HepG2 (cell line): ENCODE measurements around the gene MRPL14. TPM values are rescaled to one million over a fixed set of nuclear protein-coding genes. Genes with fewer than 3 reads are reported as not detected.

ENCODE experiments used
- FOXP1 ChIP-seq, 2 experiments: fragments of 450-650 bp in 1 of 2; IDR thresholded peaks; 2 replicates each; pipeline ENCODE4 v1.6.1; 2017 to 2018; ENCODE audit warnings: antibody characterized with exemption in 1 of 2
- HNF4G ChIP-seq, 2 experiments: sonication (generic) in 1 of 2; formaldehyde crosslinking in 1 of 2; IDR thresholded peaks; 2 replicates each; pipeline versions ENCODE4 v1.4.0 to v1.6.1; 2011 to 2020; ENCODE audit warnings: borderline replicate concordance in 2 of 2, low read depth in 2 of 2, mild to moderate bottlenecking in 2 of 2, low read length in 1 of 2, missing genetic modification reagents in 1 of 2, moderate library complexity in 1 of 2
- KAT8 ChIP-seq: IDR thresholded peaks from 2 replicates; pipeline ENCODE4 v1.6.1; 2016; ENCODE audit warnings: missing genetic modification reagents, missing compliant biosample characterization
- MLXIP ChIP-seq: sonication (generic); formaldehyde crosslinking; IDR thresholded peaks from 2 replicates; pipeline ENCODE4 v1.9.0; 2021; ENCODE audit warnings: missing genetic modification reagents, borderline replicate concordance
- RBFOX2 ChIP-seq: fragments of 200-400 bp; formaldehyde crosslinking; IDR thresholded peaks from 2 replicates; pipeline ENCODE4 v1.6.1; 2017; ENCODE audit warnings: low read depth, mild to moderate bottlenecking, low read length
- SIN3A ChIP-seq: IDR thresholded peaks from 2 replicates; pipeline ENCODE4 v1.6.1; 2011; ENCODE audit warnings: low read depth, mild to moderate bottlenecking, control low read depth, low read length, borderline replicate concordance
- XRCC5 ChIP-seq: fragments of 200-400 bp; formaldehyde crosslinking; optimal IDR thresholded peaks from 2 replicates; pipeline ENCODE3; 2017; ENCODE audit warnings: mild to moderate bottlenecking, low read length
- ZBED4 ChIP-seq: sonication (generic); formaldehyde crosslinking; IDR thresholded peaks from 2 replicates; pipeline ENCODE4 v1.4.0; 2020; ENCODE audit warnings: missing genetic modification reagents, borderline replicate concordance
- ZBTB21 ChIP-seq: sonication (generic); formaldehyde crosslinking; IDR thresholded peaks from 2 replicates; pipeline ENCODE4 v1.4.0; 2020; ENCODE audit warnings: missing genetic modification reagents
- ZFP82 ChIP-seq: sonication (generic); formaldehyde crosslinking; IDR thresholded peaks from 2 replicates; pipeline ENCODE4 v1.5.1; 2020; ENCODE audit warnings: mild to moderate bottlenecking, missing genetic modification reagents, borderline replicate concordance
- ZGPAT ChIP-seq: IDR thresholded peaks from 2 replicates; pipeline ENCODE4 v1.6.1; 2016; ENCODE audit warnings: mild to moderate bottlenecking
- ZNF33B ChIP-seq: sonication (generic); formaldehyde crosslinking; IDR thresholded peaks from 2 replicates; pipeline ENCODE4 v1.5.1; 2020; ENCODE audit warnings: mild to moderate bottlenecking, missing genetic modification reagents
- ZNF710 ChIP-seq: sonication (generic); formaldehyde crosslinking; IDR thresholded peaks from 2 replicates; pipeline ENCODE4 v1.5.0; 2020; ENCODE audit warnings: mild to moderate bottlenecking, missing genetic modification reagents, borderline replicate concordance
- ZSCAN5A ChIP-seq: sonication (generic); formaldehyde crosslinking; IDR thresholded peaks from 2 replicates; pipeline ENCODE4 v1.8.0; 2022; ENCODE audit warnings: mild to moderate bottlenecking, missing genetic modification reagents, borderline replicate concordance
- polyA plus RNA-seq, 8 experiments: library from polyadenylated mRNA; depleted of rRNA in 3 of 8; stranded (reverse) in 7 of 8; unstranded in 1 of 8; fragments of >200 nt; fragmentation: Illumina TruSeq in 4 of 8; extraction: Trizol in 4 of 8; gene quantifications; 2 replicates each; pipeline versions ENCODE4 v1.2.1 to v1.2.3, GENCODE V29; 2011 to 2016; ENCODE audit warnings: low read depth in 4 of 8, missing spikeins in 1 of 8, mixed read lengths in 1 of 8; ENCODE audit not compliant: insufficient read depth in 1 of 8
- total RNA-seq, 5 experiments: library from RNA; depleted of rRNA; stranded (reverse); fragments of >200 nt; fragmentation: Illumina TruSeq; extraction: Trizol; gene quantifications; 2 replicates each; pipeline ENCODE4 v1.2.3, GENCODE V29; 2016; ENCODE audit warnings: low read depth in 1 of 5

MRPL14 gene
- total and polyA plus RNA-seq, 2 of the 13 experiments (the other 11 are each of a cell fraction or from before 2014, with no cell fraction given) = 157 to 178 TPM

GRCh38 chr6:44111434-44112417, 15.5 kb downstream of the MRPL14 start (continued):
- TF ChIP-seq MLXIP (no peak), ZNF710 (peak; percentile 64; the same call in 1 of the 2 replicates), ZBED4 (CRISPR knock-in tag) (peak; percentile 56; the same call in 1 of the 2 replicates), KAT8 (CRISPR knock-in tag) (peak; percentile 83), SIN3A (no peak), ZGPAT (peak; percentile 86), ZSCAN5A (no peak), FOXP1 (IDR thresholded peaks at IDR 0.05) (no peak), FOXP1 (CRISPR knock-in tag; IDR thresholded peaks at IDR 0.05) (peak; percentile 84), ZBTB21 (CRISPR knock-in tag) (0 out of 2 replicates have a peak, but pooled peaks have one; percentile 22), XRCC5 (no peak), ZFP82 (CRISPR knock-in tag) (0 out of 2 replicates have a peak, but pooled peaks have one; percentile 31), ZNF33B (CRISPR knock-in tag) (peak; percentile 58; the same call in 1 of the 2 replicates), HNF4G (IDR thresholded peaks at IDR 0.05; ENCODE audit: borderline replicate concordance, low read depth, low read length) (peak; percentile 96), HNF4G (CRISPR knock-in tag; IDR thresholded peaks at IDR 0.05; ENCODE audit: borderline replicate concordance, low read depth) (peak; percentile 92), RBFOX2 (0 out of 2 replicates have a peak, but pooled peaks have one; percentile 8)
